HG03575 (cell line): ENCODE results near the gene SENP1.

Source experiments
- ATAC-seq: cut with Tn5 transposase; IDR thresholded peaks from one replicate; pipeline ENCODE4 v1.9.1; 2021; ENCODE audit not compliant: unreplicated experiment, insufficient number of reproducible peaks, low FRiP score; ENCODE audit errors: extremely low read depth

The SENP1 gene

DNA sequence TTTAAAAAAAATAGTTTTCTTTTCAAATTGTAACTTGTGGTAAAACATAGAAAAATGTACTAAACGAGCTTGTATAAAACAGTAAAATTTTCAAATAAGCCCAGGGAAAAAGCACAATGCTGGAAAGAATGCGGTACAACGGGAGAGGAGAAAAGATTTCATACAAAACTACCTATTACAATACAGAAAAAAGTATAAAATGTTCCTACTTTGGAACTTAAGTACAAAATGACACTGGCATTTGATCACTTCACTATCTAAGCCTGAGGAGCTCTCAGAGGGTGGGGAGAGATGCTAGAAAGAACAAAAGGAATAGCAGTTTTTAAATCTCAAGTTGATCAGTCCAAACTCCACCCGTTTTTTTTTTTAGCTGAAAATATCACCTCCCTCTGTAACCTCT lies 62.1 kb downstream of the SENP1 start:
- no peak for ATAC-seq

GRCh38 chr12:48041591-48042423 lies 64.1 kb downstream of the SENP1 start:
- ATAC-seq = no peak

- no peak for ATAC-seq
Observed at GRCh38 chr12:48040354-48040753, 65.5 kb downstream of the SENP1 start.

GRCh38 chr12:48039151-48039550 lies 66.7 kb downstream of the SENP1 start:
- no peak for ATAC-seq

DNA sequence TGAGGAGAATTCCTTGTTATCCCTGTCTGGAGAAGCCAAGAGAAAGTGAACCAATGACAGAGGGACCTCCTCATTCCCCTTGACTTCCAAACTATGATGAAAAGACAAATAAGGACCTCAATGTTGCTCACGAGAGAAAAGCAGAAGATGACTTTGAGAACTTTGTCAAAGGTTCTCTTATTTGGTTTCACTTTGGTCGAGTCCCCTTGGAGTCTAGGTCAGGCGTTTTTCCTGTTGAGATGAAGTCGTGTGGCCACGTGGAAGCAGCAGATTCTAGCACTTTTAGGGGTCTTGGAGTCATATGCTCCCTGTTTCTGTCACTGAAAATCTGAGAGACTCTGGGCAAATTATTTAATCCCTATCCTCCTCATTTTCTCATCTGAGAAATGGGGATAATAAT lies 67.8 kb downstream of the SENP1 start:
- no peak for ATAC-seq

GRCh38 chr12:48037267-48037915 lies 68.5 kb downstream of the SENP1 start:
- no peak for ATAC-seq

DNA sequence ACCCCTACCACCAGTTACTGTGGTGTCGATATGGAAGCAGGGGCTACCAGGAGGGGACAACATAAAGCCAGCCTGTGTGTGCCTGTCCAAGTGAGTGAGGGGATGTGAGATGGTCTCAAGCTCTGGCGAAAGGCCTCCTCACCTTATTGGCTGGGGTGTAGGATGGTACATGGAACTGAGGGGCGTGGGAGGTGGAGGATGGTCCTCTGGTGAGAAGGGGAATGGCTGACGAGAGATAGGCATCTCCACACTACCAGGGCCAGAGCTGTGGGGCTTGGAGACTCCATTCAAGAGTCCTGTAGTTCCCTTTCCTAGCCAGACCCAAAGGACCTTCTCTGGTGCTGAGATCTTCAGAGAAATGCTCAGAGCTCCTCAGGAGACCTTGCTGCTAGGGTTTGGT lies 69.1 kb downstream of the SENP1 start:
- ATAC-seq = no peak

- ATAC-seq = no peak
Observed at GRCh38 chr12:48034835-48035805, 70.8 kb downstream of the SENP1 start.

- ATAC-seq = no peak
Observed at GRCh38 chr12:48033451-48033850, 72.4 kb downstream of the SENP1 start.

DNA sequence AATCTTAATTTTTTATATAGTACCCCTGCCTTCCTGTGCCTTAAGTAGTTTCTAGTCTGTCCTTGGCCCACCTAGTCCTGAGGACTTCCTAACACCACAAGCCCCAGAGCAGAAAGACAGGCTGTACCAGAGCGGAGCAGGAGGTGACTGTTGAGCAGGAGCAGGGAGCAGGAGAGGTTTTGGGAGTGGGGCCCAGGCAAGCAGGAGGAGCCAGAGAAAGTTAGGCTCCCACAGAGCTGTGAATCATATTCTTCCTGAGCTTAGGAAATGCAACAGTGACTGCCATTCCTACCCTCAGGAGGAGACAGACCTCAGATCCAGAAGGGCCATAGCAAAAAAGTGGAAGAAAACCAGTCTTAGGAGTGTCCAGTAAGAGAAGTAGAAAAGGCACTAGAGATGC lies 73.3 kb downstream of the SENP1 start:
- no peak for ATAC-seq

DNA sequence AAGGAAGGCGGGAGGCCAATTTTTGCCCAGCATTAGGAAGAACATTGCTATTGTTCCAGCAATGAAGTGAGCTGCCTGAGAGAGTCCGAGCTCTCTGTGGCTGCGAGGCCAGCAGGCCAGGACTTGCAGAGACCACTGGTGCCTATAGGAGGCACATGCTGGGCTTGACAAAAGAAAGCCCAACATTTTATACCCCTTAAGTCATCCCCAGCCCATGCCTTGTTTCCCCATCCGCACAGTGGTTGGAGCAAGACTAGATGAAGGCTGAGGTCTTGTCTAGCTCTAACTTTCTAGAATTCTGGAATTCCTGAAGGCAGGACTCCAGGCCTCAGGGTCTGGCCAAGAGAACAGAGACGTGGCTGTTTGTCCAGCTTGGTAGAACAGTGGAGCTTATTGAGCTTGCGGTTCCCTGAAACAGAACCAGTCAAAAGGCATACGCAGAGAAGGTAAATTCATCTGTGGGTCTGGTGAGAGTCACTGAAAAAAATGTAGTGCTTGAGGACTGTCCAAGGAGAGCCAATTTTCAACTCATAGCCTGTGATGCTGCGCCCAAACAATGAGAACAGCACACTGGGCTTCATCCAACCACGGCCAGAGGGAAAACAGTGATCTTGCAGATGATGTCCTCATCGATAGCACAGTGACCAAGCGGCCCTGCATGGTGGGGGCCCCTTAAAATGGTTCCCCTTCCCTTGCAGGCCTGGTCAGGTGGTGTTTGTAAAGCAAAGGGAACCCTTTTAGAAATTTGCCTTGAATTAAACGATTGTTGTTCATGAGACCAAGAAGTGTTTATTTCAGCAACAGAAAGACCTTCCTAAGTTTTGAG lies 74.5 kb downstream of the SENP1 start:
- ATAC-seq = no peak

- no peak for ATAC-seq
Observed at GRCh38 chr12:48030173-48030650, 75.7 kb downstream of the SENP1 start.

- no peak for ATAC-seq
Observed at GRCh38 chr12:48029491-48030172, 76.2 kb downstream of the SENP1 start.

DNA sequence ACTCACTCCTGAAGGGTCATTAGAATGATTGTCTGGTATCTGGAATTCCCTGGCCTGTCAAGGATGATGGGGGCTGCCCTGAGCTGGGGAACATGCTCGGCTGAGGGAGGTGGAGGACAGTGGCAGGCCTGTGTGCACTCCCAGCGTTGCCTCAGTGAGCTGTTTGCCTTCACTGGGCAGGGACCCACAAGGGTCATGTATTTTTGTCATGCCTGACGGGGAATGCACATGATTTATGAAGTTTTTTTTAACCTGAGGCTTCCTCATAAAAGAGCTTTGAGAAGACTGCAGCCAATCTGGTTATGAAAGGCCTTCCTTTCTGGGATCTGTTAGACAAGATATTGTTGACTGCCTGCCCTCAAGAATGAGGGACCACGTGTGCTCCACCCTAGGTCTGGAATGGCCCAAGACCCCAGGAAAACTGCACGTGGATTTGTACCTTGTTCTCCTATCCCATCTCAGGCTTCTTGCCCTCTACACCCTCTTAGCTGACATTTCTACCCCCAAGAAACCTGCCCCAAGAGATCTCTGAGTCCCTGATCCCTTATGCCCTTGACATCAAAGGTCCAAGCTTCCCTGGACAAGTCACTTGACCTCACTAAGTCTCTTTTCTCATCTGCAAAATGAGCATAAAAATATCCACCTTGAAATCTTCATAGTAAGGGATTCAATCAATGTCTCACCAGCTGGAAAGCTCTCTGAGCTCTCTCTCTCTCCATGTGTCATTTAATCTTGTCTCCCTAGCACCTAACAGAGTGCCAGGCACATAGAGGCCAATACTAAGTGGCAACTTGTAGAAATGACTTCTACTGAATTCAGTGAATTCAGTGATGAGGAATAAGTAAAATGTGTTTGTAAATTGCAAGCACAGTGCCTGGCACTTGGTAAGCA lies 77.1 kb downstream of the SENP1 start:
- ATAC-seq = no peak

GRCh38 chr12:48027183-48028002 lies 78.5 kb downstream of the SENP1 start:
- no peak for ATAC-seq

DNA sequence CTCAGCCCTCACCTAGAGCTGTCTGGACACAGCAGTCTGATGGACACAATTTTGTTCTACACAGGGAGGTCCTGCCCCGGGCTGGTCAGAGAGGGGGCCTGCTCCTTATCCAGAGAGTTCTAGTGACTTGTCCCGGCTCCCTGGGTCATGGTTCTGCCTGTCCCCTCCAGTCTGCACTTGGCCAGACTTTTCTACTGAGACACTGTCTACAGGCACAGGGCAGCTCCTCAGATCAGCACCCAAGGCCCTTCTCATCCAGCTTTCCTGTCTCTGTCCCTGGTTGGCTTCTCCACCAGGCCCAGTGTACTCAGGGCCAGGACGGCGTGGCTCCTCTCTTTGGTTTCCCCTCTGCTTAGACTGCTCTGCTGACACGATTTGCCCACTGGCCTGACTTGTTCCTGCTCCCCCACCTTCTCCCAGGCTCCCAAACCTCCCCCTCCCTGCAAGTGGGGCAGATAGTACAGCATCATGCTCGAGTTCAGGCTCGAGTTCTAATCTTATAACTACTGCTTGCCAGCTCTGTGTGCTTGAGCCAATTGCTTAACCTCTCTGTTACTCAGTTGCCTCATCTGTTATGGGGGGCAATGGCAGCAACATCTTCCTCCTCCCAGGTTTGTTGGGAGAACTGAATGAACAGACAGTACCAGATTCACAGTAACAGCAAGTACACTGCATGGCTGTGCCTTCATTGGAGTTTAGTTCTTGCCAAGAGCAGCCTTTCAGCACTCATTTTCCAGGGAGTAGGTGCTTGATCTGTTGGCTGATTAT lies 79.6 kb downstream of the SENP1 start:
- no peak for ATAC-seq
